GM21786 (cell line): ENCODE measurements around the gene PDE3A.

Experiments
- ATAC-seq: cut with Tn5 transposase; IDR thresholded peaks from one replicate; pipeline ENCODE4 v1.9.1; 2021; ENCODE audit not compliant: unreplicated experiment

The PDE3A gene

DNA sequence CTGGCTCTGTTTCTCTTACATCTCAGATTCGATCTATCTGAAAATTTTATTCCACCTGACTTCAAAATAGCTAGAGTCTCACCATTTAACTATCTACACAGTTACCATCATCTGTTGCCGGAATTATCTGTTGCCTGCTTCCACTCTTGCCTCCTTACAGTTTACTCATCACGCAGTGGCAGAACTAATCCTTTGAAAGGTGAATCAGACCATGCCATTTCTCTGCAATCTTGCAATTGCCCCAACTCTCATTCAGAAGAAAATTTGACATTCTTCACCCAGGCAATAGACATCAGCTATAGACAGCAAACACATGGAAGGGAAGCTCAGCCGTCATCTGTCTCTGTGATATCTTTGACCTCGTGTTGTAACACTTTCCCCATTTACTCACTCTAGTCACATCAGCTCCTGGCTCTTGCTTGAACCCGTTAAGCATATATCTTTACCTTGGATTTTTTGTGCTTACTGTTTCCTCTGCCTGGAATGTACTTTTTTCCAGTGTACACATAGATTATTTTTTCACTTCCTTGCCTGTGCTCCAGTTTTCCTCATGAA is 85.5 kb downstream of the PDE3A start:
- no peak for ATAC-seq

DNA sequence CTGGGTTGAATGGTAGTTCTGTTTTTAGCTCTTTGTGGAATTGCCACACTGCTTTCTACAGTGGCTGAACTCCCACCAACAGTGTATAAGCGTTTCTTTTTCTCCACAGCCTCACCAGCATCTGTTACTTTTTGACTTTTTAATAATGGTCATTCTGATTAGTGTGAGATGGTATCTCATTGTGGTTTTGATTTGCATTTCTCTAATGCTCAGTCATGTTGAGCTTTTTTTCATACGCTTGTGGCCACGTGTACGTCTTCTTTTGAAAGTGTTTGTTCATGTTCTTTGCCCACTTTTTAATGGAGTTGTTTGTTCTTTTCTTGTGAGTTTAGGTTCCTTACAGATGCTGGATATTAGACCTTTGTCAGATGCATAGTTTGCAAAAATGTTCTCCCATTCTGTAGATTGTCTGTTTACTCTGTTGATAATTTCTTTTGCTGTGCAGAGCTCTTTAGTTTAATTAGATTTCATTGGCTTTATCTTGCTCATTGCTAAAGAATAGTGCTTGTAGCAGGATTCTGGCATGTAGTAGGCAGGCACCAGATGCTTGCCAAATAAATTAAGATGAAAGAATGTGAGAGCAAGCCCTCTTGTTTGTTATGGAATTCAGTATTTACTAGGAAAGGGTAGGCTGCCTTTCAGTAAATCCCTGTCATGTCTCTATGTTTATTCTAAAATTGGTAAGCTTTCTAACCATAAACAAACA is 86.8 kb downstream of the PDE3A start:
- ATAC-seq = no peak

DNA sequence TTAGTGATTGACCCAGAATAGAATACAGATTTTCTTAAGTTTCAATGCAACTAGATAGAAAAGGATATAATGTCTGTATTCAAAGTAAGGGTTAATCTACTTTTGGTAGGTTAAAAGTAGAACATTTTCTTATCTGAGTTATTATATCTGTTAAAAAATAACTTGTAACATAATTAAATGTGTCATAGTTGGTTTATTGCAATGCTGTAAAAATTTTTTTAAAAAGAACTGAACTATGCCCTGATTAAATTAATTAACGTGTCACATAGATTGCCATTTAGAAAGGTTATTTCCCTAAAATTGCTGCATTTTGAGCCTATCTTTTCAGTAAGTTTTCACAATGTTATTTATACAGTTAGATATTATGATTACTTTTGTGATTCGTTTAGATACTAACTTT is 89.2 kb downstream of the PDE3A start:
- no peak for ATAC-seq

GRCh38 chr12:20458011-20458410 is 89.7 kb downstream of the PDE3A start:
- no peak for ATAC-seq

GRCh38 chr12:20459920-20460319 is 91.6 kb downstream of the PDE3A start:
- ATAC-seq = no peak

GRCh38 chr12:20460956-20461355 is 92.6 kb downstream of the PDE3A start:
- ATAC-seq = no peak

DNA sequence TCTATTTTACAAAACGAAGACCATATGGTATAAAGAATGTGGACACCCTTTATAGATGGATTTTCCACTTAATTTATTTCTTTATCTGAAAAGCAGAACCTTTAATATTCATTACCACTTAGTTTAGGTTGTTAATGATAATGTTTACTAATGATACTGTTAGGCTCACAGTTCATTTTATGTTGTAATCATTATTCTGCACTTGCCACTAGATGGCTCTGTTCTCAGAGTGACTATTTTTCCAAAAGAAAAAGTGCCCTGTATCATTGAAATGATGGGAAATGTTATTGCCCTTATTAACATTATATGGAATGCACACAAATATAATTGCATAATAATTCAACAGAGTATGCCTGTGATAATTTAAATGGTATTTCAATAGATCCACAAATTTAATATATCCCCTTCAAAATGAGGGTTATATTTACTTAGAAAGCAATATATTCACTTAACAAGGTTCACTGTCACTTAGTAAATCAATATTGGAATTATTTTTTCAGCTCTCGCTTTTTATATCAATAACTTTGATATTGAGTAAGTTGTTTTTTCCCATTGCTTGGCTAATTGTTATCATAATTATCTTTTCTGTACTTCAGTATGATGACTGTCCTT is 95.7 kb downstream of the PDE3A start:
- no peak for ATAC-seq

DNA sequence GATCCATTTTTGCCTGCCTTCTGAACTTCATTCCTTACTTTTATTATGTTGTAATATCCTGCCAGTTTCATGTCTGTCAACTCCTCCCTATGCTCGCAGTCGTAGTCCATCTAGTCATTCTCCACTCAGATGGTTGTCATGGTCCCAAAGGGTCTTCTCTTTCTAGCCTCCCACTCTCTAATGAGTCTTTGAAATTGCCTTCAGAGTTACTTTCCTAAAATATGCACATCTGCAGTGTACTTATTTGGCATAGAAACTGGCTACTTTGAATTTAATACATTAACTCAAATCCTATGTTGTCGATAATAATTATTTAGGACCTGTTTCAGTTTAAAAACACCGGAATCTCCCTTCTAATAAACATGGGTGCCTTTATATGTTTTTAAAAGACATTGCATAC is 101.0 kb downstream of the PDE3A start:
- no peak for ATAC-seq

DNA sequence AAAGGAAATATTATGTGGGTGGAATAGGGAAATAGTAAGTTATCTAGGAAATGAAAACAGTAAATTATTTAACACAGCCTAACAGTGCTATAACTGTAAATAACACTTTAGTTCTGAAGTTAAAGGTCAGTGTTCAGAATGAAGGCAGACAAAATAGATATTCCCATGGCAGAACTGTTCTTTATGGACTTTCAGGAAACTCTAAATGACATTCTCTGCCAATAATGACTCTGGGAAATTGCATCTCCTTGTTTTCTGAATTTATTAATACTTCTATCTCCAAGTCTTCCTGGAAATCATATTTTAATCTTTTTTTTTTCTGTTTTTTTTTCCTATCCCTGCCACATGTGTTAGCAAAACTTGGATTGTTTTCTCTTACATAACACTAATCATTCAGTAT is 101.4 kb downstream of the PDE3A start:
- no peak for ATAC-seq

GRCh38 chr12:20472102-20472782 is 103.9 kb downstream of the PDE3A start:
- ATAC-seq = no peak

- ATAC-seq = no peak
These were observed 104.8 kb downstream of the PDE3A start for GRCh38 chr12:20473133-20473532.

DNA sequence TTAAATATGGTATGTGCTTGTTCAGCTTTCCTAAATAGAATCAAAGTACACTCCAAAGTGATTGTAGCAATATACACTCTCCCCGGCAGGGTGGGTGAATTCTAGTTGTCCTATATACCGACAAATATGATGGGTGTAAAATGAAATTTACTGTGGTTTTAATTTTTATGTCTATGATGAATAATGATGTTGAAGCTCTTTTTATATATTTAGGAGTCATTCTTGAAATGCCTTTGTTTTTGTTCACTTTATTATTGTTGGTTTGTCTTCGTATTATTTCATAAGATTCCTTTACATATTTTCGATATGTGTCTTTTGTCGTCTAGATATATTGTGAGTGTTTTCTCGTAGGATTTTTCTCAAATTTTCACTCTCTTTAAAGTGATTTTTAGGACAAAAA is 105.7 kb downstream of the PDE3A start:
- ATAC-seq = no peak

DNA sequence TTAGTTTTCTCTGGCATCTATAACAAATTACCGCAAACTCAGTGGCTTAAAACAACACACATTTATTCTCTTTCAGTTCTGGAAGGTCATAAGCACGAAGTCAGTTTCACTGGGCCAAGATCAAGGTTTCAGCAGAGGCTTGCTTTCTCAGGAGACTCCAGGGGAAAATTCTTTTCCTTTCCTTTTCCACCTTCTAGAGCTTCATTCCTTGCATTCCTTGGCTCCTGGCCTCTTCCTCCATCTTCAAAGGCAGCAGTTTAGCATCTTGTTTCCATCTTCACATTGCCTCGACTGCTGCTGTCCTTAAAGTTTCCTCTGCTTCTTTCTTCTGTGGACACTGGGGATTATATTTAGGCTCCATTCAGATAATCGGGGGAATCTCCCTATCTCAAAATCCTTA is 106.1 kb downstream of the PDE3A start:
- ATAC-seq = no peak

GRCh38 chr12:20475542-20475941 is 107.2 kb downstream of the PDE3A start:
- ATAC-seq = no peak

GRCh38 chr12:20476551-20476950 is 108.2 kb downstream of the PDE3A start:
- ATAC-seq = no peak

GRCh38 chr12:20477255-20477654 is 108.9 kb downstream of the PDE3A start:
- no peak for ATAC-seq

DNA sequence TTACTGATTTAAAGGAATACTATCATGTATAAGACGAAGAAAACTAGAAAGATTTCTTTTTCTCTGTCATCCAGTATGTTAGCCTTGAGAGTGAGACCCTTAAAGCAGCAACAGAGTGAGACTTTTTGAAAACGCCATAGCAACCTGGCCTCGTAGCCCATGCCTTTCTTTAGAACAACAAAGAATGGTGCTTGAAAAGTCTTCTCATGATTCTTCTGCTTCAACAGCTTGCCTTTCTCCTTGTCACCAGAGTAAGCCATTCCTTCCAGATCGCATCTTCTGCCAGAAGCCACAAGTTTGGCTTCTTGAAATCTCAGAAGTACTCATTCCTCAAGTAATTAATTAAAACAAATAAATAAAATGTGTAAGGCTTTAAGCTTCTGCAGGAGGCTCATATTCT is 109.3 kb downstream of the PDE3A start:
- ATAC-seq = no peak

- no peak for ATAC-seq
These were observed 114.2 kb downstream of the PDE3A start for GRCh38 chr12:20482491-20483054.

- ATAC-seq = no peak
These were observed 115.4 kb downstream of the PDE3A start for GRCh38 chr12:20483776-20484175.

GRCh38 chr12:20486233-20486632 is 117.9 kb downstream of the PDE3A start:
- no peak for ATAC-seq

GRCh38 chr12:20487519-20487918 is 119.2 kb downstream of the PDE3A start:
- no peak for ATAC-seq

DNA sequence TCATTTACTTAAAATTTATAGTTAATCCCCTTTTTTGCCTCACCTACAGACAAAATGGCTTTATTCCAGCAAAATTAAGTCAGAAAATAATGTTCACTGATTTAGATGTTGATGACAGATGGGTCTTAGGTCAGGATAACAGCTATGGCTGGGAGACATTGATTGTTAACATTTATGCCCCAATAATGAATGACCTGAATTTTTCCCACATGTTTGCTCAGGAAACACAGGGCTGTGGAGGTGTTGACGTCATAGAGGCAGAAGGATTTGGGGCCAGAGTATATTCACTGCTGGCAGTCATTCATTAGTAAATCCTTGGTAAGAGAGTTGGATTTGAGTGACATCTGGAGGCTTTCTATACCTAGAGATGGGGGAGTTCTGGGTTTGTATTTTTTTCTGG is 121.3 kb downstream of the PDE3A start:
- ATAC-seq = no peak
